AG04449 (cell line): ENCODE data around the gene DZIP1.

ENCODE experiments used
- CTCF ChIA-PET: fragments of 350-600 bp; formaldehyde crosslinking; extraction: SDS; loops from one replicate; lab custom pipeline; 2021; ENCODE audit warnings: antibody characterized with exemption; lab: Yijun Ruan, JAX
- POLR2A ChIA-PET: fragments of 400-600, 350-600 bp; formaldehyde crosslinking; extraction: SDS; loops from one replicate; lab custom pipeline; 2020; ENCODE audit warnings: antibody characterized with exemption, inconsistent platforms; lab: Yijun Ruan, JAX
- DNase-seq: peaks from one replicate; pipeline ENCODE4 v3.0.0-alpha.2; 2010; ENCODE audit warnings: low read depth, low spot score
- H3K4me3 ChIP-seq: 2 replicates; pipeline ENCODE4 v1.5.1; 2011; ENCODE audit warnings: low read depth, mild to moderate bottlenecking, control low read depth, low read length
- TF ChIP-seq, protein P1 (sequence below): IDR thresholded peaks from one replicate; pipeline ENCODE4 v1.5.1; 2011; ENCODE audit warnings: mild to moderate bottlenecking, moderate library complexity, low read length, control low read depth, inconsistent platforms; ENCODE audit not compliant: insufficient read depth; ENCODE audit errors: missing control alignments

The DZIP1 gene

DNA sequence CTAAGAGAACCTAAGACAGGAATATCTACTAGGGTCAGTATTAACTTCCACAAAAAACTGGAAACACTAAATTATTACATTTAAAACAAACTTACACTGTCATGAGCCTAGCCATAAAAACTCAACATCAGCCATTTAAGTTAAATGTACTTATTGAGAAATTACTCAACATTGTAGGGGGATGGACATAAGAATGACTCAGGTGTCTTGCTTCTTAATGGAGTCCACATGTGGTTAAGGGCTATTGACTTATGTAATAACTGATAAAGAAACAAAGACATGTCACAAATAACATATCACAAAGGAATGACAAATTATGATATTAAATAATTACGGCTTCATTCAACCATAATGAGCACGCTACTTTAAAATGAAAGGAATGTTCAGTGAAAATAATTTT is 55.8 kb downstream of the DZIP1 start:
- H3K4me3 ChIP-seq = no peak overlapping the region
- POLR2A ChIA-PET = no interaction called here
- no peak for DNase-seq
- CTCF ChIA-PET = no interaction called here
- TF ChIP-seq, protein P1, sequence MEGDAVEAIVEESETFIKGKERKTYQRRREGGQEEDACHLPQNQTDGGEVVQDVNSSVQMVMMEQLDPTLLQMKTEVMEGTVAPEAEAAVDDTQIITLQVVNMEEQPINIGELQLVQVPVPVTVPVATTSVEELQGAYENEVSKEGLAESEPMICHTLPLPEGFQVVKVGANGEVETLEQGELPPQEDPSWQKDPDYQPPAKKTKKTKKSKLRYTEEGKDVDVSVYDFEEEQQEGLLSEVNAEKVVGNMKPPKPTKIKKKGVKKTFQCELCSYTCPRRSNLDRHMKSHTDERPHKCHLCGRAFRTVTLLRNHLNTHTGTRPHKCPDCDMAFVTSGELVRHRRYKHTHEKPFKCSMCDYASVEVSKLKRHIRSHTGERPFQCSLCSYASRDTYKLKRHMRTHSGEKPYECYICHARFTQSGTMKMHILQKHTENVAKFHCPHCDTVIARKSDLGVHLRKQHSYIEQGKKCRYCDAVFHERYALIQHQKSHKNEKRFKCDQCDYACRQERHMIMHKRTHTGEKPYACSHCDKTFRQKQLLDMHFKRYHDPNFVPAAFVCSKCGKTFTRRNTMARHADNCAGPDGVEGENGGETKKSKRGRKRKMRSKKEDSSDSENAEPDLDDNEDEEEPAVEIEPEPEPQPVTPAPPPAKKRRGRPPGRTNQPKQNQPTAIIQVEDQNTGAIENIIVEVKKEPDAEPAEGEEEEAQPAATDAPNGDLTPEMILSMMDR = no peak

DNA sequence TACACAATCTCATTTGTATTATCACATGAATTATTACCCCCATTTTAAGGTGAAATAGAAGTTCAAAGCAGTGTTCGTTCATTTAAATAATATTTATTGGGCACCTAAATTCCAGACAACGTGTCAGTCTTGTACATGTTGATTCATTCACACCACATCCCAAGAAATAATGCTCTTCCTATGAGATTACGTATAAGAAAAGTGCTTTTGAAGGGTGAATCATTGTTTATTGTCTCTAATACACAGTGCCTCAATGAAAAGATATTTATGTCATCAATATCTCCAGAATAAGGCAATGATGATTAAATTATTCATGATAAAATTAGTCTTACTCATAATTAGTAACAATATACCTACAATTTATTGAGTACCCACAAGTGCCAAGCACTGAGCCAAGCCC is 56.4 kb downstream of the DZIP1 start:
- no peak for DNase-seq
- POLR2A ChIA-PET = no interaction called here
- CTCF ChIA-PET = no interaction called here
- no peak overlapping the region for H3K4me3 ChIP-seq
- TF ChIP-seq, protein P1 = no peak

DNA sequence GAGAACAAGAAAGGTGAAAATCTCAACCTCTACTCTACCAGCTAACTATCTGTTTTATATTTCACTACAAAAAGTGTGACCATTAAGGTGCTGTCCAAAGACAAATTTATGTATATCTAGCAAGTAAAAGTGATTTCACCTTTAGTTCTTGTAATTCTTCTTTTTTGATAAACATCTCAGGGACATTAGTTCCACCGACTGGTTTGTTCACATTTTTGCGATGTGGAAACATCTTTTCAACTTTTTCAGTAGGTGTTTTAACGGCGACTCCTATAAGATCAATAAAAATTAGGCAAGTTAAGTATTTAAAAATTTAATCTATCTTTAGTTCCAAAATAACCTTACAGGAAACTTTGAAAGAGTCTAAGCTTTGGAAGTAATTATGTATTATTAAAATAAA is 58.6 kb downstream of the DZIP1 start:
- TF ChIP-seq, protein P1 = no peak
- H3K4me3 ChIP-seq = no peak overlapping the region
- ChIA-PET POLR2A (no interaction called here), CTCF (interaction anchor here (1.4 to 1.7 kb wide), 2 partner anchors 39 to 49 kb away, joined by 5 to 6 read pairs; no protein-coding TSS in a partner anchor)
- DNase-seq = no peak

DNA sequence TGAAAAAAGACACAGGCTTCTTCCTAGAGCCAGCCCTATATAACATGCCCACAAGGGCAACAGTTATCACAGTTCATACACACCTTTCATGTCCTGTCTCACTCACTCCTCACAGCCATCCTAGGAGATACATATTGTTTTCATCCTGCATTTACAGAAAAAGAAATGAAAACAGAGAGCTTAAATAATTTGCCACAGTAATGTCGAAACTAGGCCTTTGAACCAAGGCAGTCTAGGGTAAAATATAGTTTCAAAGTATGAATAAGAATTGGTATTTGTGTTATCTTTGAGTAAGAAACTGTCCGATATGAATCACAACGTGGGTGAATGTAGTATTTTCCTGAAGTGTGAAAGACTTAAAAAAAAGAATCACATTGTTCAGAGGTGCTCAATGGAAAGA is 65.2 kb downstream of the DZIP1 start:
- POLR2A ChIA-PET = no interaction called here
- DNase-seq = no peak
- no peak overlapping the region for H3K4me3 ChIP-seq

DNA sequence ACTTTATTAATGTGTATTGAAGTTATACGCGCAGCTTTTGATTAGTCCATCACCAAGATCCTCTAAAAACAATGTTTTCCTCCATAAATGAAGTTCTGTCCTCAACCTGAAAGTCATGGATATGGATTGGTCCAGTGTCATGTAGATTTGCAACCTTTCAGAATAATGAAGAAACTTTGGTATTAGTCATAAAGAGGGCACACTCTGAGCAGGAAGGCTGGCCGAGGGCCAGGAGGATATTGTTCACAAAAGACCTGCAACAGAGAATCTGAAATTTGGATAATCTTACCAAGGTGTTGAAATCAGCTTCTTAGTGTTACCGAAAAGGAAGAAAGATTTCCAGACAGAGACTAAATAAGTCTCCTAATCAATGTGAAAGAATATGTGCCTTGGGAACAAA is 71.3 kb downstream of the DZIP1 start:
- H3K4me3 ChIP-seq = no peak overlapping the region
- ChIA-PET POLR2A (no interaction called here), CTCF (interaction anchor here (0.6 to 1.2 kb wide), 2 partner anchors 8 to 49 kb away, joined by 3 read pairs; no protein-coding TSS in a partner anchor)
- TF ChIP-seq, protein P1 = no peak
- no peak for DNase-seq

More for the DNA sequence above, 65.2 kb downstream of the DZIP1 start:
- CTCF ChIA-PET = interaction anchor here (0.9 kb wide), 1 partner anchor 254 kb away, joined by 4 read pairs; no protein-coding TSS in a partner anchor
- TF ChIP-seq, protein P1 = no peak

DNA sequence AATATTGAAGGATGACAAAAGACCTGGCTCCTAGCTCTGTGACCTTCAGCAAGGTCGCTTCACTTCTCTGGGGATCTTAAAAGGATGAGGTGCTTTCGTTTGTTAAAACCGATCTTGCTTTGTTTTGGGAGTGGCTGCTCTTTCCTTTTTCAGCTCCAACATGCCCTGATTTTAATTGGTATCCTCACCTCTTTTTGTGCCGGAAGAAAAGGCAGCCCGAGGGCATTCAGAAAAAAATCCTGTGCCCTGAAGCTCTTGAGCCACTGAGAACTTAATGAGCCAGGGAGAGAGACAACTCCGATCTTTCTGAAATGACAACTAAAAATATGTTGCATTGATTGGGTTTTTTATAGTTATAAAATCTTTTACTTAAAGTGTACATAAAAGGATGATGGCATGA is 72.6 kb downstream of the DZIP1 start:
- H3K4me3 ChIP-seq = no peak overlapping the region
- CTCF ChIA-PET = interaction anchor here (1.0 to 1.2 kb wide), 2 partner anchors 9 to 51 kb away, joined by 3 read pairs; no protein-coding TSS in a partner anchor
- TF ChIP-seq, protein P1 = no peak
- POLR2A ChIA-PET = no interaction called here
- no peak for DNase-seq
